ENCODE data around the gene MCTP1.
"Not testable (repeated sequence)": the region's sequence is repeated elsewhere in the genome, so short reads cannot be mapped to it uniquely, and the experiment has no call there.

The MCTP1 gene

GRCh38 chr5:95251185-95251584, 33.7 kb downstream of the MCTP1 start:
- DNase-seq = no peak

- DNase-seq = no peak
Measured at GRCh38 chr5:95244479-95244878, 40.4 kb downstream of the MCTP1 start.

- no peak for DNase-seq
Measured at GRCh38 chr5:95241635-95242034, 43.3 kb downstream of the MCTP1 start.

DNA sequence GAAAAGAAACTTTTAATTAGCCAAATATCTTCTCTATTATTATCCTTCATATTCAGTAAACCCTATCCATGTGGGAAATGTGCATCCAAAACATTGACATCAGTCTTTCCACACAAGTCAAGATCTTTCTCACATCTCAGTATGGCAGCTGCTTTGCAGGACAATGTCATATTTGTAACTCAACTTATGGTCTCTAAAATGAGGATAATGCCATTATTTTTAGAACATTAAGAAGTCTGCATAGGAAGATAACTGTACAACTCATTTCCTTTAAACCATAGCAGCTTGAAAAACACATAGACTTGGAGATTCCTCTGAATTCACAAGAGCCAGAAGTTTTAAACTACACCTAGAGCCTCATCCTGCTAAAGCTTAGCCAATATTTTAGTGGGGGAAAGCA, 43.7 kb downstream of the MCTP1 start:
- no peak for DNase-seq

GRCh38 chr5:95238560-95239325, 46.2 kb downstream of the MCTP1 start:
- DNase-seq = no peak

- no peak for DNase-seq
Measured at GRCh38 chr5:95237324-95237723, 47.6 kb downstream of the MCTP1 start.

- no peak for DNase-seq
Measured at GRCh38 chr5:95235439-95235982, 49.4 kb downstream of the MCTP1 start.

GRCh38 chr5:95229646-95230045, 55.2 kb downstream of the MCTP1 start:
- no peak for DNase-seq

DNA sequence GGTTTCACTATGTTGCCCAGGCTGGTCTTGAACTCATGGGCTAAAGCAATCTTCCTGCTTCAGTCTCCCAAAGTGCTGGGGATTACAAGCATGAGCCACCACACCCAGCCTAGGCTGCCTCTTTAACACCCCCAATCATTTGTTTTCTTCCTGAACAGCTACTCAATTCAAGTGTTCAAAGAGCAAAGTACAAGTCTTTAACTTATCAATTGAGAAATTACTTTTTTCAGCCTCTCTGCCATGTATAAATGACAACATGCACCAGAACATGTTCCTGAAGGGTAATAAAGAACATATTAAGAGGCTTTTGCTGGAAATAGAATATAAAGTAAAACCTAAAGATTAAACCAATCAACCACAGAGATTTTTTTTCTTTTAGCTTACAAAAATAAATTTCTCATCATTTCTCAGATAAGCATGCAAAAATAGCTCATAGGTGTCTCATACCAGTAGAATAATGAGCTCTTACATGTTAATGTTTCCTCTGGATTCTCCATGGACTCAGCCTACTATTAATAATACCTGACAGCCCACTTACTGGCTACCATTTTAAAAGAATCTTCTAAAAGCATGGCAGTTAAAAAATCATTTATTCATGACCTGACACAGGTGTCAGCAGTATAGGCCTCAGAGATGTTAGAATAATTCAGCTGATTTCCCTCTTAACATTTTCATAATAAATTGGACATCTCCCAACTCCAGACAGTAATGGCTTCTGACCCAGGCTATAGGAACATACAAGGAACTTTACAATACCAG, 60.0 kb downstream of the MCTP1 start:
- no peak for DNase-seq

GRCh38 chr5:95223566-95224258, 61.2 kb downstream of the MCTP1 start:
- no peak for DNase-seq

- no peak for DNase-seq
Measured at GRCh38 chr5:95222836-95223235, 62.1 kb downstream of the MCTP1 start.

- DNase-seq = no peak
Measured at GRCh38 chr5:95221234-95221633, 63.7 kb downstream of the MCTP1 start.

GRCh38 chr5:95220381-95220780, 64.5 kb downstream of the MCTP1 start:
- no peak for DNase-seq

GRCh38 chr5:95219411-95219810, 65.5 kb downstream of the MCTP1 start:
- DNase-seq = no peak

DNA sequence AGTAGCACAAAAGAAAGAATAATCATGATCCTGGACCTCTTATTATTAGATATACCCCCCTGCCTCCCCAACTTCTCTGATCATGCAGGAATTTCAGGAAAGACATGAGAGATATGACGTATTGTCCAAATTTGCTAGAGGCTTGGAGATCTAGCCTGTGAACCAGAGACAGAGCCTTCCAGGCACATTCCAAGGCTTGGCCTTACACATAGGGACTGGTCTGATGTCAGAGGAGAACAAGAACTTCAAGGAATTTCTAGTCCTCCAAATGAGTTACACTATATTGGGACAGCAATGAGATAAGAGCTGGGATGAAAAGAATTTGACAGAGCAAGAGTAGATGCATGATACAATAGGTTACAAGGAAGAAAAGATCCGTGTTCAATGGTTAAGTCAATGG, 67.0 kb downstream of the MCTP1 start:
- no peak for DNase-seq

- no peak for DNase-seq
Measured at GRCh38 chr5:95217351-95217750, 67.5 kb downstream of the MCTP1 start.

GRCh38 chr5:95216136-95216955, 68.5 kb downstream of the MCTP1 start:
- DNase-seq = no peak

GRCh38 chr5:95207811-95208210, 77.1 kb downstream of the MCTP1 start:
- DNase-seq = not testable (repeated sequence)

DNA sequence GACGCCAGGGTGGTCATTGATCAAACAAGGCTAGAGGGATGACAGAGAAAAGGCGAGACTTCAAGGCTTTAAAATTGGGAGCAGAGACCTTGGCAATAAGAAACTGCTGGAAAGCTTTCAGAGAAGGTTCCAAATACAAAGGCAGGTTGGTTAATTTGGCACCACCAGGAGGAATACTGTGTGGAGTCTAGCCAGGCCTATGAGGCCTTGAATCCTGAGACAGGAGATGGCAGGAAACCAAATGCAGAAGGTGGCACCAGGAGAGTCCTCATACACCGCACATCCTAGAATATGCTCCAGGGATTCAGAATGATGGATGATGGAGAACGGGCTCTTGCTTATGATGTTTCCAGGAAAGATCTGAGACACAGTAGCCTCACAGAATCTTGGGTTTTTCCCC, 90.0 kb downstream of the MCTP1 start:
- DNase-seq = no peak

DNA sequence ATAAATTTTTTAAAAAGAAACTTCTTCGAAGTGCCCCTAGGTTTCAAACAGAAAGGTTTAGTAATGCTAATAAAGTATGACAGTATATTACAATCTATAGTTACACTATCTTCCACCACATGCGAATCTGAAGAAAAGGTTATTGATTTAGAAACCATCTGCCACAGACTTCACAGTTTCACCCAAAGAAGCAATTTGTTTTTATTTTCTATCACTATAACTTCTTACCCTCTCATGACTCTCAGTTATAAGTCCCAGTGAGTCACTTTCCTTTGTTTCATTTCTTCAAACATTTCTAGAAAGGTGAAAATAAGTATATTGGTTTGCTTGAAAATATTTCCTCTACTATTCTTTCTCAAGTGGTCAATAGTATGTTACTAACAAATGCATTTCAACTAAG, 93.6 kb downstream of the MCTP1 start:
- no peak for DNase-seq

DNA sequence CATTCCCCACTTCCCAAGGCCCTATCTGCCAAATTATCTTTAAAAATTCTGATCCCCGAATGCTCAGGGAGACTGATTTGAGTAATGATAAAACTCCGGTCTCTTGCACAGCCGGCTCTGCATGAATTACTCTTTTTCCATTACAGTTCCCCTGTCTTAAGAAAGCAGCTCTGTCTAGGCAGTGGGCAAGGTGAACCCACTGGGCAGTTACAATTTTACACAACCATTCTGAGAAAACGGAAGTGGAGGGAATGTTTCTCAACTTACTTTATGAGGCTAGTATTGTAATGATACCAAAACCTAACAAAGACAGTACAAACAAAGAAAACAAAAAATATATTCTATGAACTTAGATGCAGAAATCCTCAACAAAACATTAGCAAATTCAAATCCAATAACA, 100.0 kb downstream of the MCTP1 start:
- no peak for DNase-seq

GRCh38 chr5:95181644-95182043, 103.2 kb downstream of the MCTP1 start:
- DNase-seq = no peak
